Activated naive CD8-positive, alpha-beta T cell (primary cell): Measurements from ENCODE around the gene PBOV1.

ENCODE experiments used
- H3K27ac Mint-ChIP-seq: one replicate; pipeline ENCODE4 v1.8.0; 2021; ENCODE audit warnings: mixed read lengths
- H3K27me3 Mint-ChIP-seq: one replicate; pipeline ENCODE4 v1.8.0; 2021; ENCODE audit warnings: mixed read lengths
- H3K36me3 Mint-ChIP-seq: one replicate; pipeline ENCODE4 v1.8.0; 2021; ENCODE audit warnings: mixed read lengths
- H3K4me1 Mint-ChIP-seq: one replicate; pipeline ENCODE4 v1.8.0; 2021; ENCODE audit warnings: low read depth, mixed read lengths
- H3K4me3 Mint-ChIP-seq: one replicate; pipeline ENCODE4 v1.8.0; 2021; ENCODE audit warnings: mild to moderate bottlenecking, mixed read lengths
- H3K9me3 Mint-ChIP-seq: one replicate; pipeline ENCODE4 v1.8.0; 2021; ENCODE audit warnings: low read depth, mixed read lengths

The PBOV1 gene

DNA sequence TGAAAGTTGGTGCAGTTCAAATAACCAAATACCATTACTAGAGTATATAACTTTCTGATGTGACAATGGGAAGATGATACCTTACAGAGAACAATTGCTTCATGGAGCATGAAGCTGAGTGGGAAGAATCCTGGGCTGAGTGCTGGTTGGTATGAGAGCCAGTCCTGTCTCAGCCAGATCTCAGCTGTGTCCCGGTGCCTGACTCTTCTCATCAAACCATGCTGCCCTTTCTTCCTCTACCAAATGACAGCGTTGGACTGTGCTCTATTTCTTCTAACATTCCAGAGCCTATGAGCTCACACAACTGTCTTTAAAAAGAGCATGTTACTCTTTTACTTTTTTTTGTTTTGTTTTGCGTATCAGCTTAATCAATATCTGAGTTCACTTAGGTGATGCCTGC lies 27.5 kb upstream of the PBOV1 start:
- H3K4me1 Mint-ChIP-seq, result no peaks in the 10 kb centered on the region

DNA sequence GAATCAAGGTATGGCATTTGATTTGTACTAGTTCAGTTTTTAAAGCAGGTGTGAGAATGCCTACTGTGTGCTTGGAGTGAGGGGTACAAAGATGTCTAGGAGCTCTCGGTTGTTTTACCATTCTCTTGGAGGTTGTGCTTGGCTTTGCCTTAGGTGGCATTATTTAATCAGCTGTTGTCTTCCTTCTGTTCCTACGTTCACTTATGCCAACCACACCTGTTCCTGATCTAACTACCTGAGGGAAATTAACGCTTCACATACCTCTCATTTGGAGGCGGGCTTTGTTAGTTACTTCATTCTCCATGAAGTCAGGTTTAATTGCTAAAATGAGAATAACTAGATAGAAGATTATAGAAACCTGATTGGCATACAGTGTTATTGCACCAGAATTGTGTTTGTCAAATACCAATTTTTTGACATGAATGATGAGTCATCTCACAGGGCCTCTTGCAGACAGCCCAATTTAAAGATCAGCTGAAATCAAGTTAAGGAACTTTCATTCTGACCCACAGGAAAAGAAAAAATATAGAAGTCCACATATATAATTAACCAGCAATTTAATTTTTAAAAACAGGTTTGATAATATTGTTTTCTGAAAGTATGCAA lies 24.8 kb upstream of the PBOV1 start:
- no peak overlapping the region for H3K4me3 Mint-ChIP-seq
- H3K27ac Mint-ChIP-seq, result no peak overlapping the region
- no peaks in the 10 kb centered on the region for H3K36me3 Mint-ChIP-seq

More for the DNA sequence above, 27.5 kb upstream of the PBOV1 start:
- H3K27me3 Mint-ChIP-seq, result peaks cover 7% of the 10 kb centered on the region
- no peak overlapping the region for H3K4me3 Mint-ChIP-seq
- H3K9me3 Mint-ChIP-seq, result no peaks in the 10 kb centered on the region
- H3K27ac Mint-ChIP-seq, result no peak overlapping the region
- no peaks in the 10 kb centered on the region for H3K36me3 Mint-ChIP-seq

DNA sequence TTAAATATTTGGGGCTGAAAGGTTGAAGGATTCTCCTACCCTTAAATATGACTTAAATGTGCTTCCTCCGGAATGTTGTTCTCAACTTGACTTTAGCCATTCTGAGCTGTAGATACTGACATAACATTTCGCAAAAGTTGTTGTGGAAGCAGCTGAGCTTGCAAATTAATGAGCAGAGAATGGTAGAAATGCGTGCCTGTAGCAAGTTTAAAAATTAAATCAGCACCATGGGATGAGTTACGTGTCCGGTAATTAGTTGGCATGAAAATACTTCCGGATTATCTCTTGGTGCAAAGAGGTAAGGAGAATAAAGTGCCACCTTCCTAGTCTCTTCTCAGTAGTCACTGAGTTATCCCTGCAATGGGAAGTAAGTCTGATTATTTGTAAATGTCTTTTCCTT lies 23.6 kb upstream of the PBOV1 start:
- Mint-ChIP-seq H3K4me1 (no peaks in the 10 kb centered on the region), H3K27ac (no peak overlapping the region), H3K9me3 (no peaks in the 10 kb centered on the region), H3K4me3 (no peak overlapping the region), H3K36me3 (no peaks in the 10 kb centered on the region), H3K27me3 (peaks cover 7% of the 10 kb centered on the region)

More for the DNA sequence above, 24.8 kb upstream of the PBOV1 start:
- H3K27me3 Mint-ChIP-seq, result peaks cover 7% of the 10 kb centered on the region
- H3K4me1 Mint-ChIP-seq, result no peaks in the 10 kb centered on the region
- H3K9me3 Mint-ChIP-seq, result no peaks in the 10 kb centered on the region

DNA sequence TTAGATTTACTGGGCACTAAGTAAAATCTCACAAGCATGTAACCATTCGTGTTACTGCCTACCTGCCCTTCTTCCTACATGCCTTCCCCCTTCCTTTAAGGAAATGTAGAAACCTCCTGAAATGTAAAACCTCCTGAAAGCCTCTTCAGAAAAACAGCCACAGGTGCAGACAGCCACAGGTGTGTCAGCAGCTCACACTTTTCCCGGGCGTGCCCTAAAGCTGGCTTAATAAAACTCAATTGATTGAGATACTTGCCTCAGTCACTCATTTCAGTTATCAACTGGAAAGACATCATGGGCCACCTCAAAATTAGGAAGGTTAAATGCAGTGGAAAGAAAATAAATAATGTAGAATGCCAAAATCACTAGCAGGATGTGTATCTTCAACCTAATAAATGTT lies 23.1 kb upstream of the PBOV1 start:
- Mint-ChIP-seq H3K9me3 (no peaks in the 10 kb centered on the region), H3K4me1 (no peaks in the 10 kb centered on the region), H3K27me3 (peaks cover 7% of the 10 kb centered on the region), H3K36me3 (no peaks in the 10 kb centered on the region), H3K27ac (no peak overlapping the region), H3K4me3 (no peak overlapping the region)

DNA sequence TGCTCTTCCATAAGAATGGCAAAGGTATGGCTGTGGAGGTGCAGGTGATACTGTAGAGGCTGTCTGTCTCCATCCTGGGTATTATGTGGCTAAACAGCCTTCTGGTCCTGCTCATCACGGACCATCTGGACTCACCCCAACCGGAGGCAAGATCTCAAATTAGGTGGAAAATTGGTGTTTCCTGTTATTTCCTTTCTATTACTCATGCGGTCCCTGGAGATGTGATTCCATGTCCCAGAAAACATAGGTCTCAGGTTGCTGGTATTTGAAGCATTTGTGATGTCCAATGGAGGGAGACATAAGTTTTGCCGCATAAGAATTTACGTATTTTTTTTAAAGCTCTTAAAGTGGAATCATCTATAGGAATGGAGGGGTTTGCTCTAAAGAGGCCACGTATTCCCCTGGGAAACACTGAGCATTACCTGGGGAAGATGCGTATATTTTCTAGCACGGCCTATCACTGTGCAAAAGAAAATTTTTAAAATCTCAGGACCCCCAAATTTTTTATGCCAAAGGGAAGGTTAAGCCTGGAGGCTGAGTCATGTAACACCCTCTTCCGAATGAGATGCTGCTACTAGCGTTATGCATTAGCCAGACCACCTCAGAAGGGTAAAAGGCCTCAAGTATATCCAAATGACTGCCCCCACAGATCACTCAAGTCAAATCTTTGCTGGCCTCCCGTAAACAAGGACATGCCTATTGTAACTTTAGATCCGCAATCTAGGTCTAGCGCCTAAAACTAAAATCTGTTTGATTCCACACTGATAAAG lies 22.4 kb upstream of the PBOV1 start:
- Mint-ChIP-seq H3K36me3 (no peaks in the 10 kb centered on the region), H3K4me3 (no peak overlapping the region), H3K27ac (no peak overlapping the region), H3K4me1 (no peaks in the 10 kb centered on the region), H3K27me3 (peaks cover 7% of the 10 kb centered on the region), H3K9me3 (no peaks in the 10 kb centered on the region)

DNA sequence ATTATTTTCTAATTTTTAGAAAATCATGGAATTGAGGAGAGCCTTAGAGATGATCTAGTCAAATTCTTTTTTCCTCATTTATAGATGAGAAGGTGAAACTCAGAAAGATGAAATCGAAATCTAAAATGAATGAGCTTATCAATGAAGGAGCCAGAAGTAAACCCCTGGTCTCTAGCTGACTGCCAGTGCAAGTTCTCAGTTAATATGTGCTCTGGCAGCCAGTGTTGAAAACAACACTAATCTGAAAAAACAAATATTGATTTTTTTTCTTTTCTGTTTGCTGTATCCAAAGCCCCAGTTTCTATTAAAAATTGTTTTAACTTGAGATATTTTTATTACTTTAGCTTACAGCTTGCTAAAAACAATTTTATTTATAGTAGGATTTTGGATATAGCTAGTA lies 21.5 kb upstream of the PBOV1 start:
- Mint-ChIP-seq H3K27me3 (peaks cover 7% of the 10 kb centered on the region), H3K4me1 (no peaks in the 10 kb centered on the region), H3K9me3 (no peaks in the 10 kb centered on the region), H3K36me3 (no peaks in the 10 kb centered on the region), H3K27ac (no peak overlapping the region), H3K4me3 (no peak overlapping the region)

DNA sequence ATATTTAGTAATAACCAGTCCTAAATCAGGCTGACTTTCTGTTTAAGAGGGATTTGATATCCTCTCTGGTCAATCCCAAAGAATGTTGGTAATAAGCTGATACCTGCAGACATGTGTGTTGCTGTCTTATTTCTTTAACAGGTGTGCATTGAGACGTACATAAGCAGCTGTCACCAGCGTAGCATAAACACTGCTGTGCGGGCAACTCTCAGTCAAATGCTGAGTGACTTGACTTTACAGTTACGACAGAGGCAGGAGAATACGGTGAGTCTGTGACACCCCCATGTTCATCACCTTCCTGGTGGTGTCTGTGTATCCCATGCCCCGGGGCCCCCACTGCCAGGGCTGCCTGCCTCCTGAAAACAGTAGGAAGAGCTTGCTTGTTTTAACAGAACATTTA lies 20.1 kb upstream of the PBOV1 start:
- no peaks in the 10 kb centered on the region for H3K4me1 Mint-ChIP-seq
- no peaks in the 10 kb centered on the region for H3K36me3 Mint-ChIP-seq
- peaks cover 4% of the 10 kb centered on the region for H3K27me3 Mint-ChIP-seq
- no peak overlapping the region for H3K4me3 Mint-ChIP-seq
- no peak overlapping the region for H3K27ac Mint-ChIP-seq
- no peaks in the 10 kb centered on the region for H3K9me3 Mint-ChIP-seq

DNA sequence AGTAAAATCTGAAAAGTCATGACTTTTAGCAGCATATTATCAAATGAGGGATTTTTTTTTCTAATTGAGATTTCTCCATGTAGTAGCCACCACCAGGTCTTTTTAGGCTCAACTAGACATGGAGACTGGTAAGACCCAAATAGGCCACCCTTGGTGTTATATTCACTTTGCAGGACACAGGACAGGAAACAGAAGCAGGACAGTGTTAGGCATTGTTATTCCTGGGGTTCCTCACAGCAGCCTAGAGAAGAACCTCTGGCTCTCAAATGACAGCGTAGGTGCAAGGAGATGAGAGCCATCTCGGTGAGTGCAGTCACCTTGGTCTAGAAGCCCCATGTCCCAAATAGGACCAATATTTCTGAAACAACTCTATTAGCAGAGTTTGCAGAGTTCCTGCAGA lies 19.2 kb upstream of the PBOV1 start:
- H3K4me1 Mint-ChIP-seq, result no peaks in the 10 kb centered on the region
- H3K27me3 Mint-ChIP-seq, result peaks cover 3% of the 10 kb centered on the region
- H3K9me3 Mint-ChIP-seq, result no peaks in the 10 kb centered on the region
- H3K27ac Mint-ChIP-seq, result no peak overlapping the region
- no peak overlapping the region for H3K4me3 Mint-ChIP-seq
- no peaks in the 10 kb centered on the region for H3K36me3 Mint-ChIP-seq

DNA sequence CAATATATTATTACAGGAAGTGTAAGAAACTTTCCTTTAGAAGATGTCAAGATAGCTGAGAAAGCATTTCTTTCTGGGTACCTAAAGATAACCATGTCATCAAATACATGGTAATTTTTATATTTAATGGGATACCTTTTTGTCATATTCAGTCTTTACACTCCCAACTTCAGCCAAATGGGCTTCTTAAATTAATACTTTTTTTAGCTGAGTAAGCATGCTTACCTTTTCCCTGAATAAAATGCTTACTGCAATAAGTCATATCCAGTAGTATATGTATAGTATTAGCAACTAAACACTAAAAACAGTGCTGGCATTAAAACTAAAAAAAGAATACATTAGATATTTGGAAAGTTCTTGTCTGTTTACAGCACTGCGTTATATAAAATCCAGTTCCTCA lies 17.4 kb upstream of the PBOV1 start:
- no peaks in the 10 kb centered on the region for H3K4me1 Mint-ChIP-seq
- no peak overlapping the region for H3K4me3 Mint-ChIP-seq
- H3K36me3 Mint-ChIP-seq, result no peaks in the 10 kb centered on the region
- no peaks in the 10 kb centered on the region for H3K27me3 Mint-ChIP-seq
- no peak overlapping the region for H3K27ac Mint-ChIP-seq
- H3K9me3 Mint-ChIP-seq, result no peaks in the 10 kb centered on the region

DNA sequence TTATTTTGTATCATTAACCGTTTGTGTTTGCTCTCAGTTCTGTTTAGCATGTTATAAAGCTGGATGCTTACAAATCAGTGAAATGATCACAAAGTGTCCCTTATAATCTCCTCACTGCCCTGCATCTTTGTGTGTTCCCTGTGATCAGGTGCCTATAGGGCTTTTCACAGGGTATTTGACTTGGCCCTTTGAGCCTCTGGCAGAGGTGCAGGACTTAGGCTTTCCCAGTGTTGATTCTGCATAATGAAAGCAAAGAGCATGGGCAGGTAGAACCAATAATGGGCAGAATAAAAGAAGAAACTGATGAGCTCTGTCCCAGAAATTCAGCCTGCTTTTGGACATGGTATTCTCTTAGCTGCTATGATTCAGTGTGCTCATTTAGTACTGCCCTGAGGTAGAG lies 16.9 kb upstream of the PBOV1 start:
- Mint-ChIP-seq H3K9me3 (no peaks in the 10 kb centered on the region), H3K36me3 (no peaks in the 10 kb centered on the region), H3K27me3 (no peaks in the 10 kb centered on the region), H3K27ac (no peak overlapping the region), H3K4me3 (no peak overlapping the region), H3K4me1 (no peaks in the 10 kb centered on the region)

DNA sequence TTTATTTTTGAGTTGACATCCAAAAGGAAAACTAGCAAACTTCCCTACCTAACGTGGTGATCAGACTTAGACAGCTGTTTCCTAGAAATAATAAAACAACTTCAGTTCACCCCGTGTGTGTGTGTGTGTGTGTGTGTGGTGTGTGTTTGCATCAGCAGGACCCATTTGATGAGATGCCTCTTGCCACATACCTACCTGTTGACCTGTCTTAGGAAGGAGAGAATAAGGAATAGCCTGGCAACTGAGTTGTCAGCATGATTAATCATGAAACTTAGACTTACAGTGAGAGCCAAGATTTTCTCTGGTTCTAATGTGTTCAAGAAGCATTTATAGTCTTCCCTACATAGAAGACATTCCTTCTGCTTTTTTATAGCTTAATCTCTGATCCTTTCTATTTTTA lies 16.1 kb upstream of the PBOV1 start:
- Mint-ChIP-seq H3K27ac (no peak overlapping the region), H3K27me3 (no peaks in the 10 kb centered on the region), H3K4me1 (no peaks in the 10 kb centered on the region), H3K9me3 (no peaks in the 10 kb centered on the region), H3K36me3 (no peaks in the 10 kb centered on the region), H3K4me3 (no peak overlapping the region)

DNA sequence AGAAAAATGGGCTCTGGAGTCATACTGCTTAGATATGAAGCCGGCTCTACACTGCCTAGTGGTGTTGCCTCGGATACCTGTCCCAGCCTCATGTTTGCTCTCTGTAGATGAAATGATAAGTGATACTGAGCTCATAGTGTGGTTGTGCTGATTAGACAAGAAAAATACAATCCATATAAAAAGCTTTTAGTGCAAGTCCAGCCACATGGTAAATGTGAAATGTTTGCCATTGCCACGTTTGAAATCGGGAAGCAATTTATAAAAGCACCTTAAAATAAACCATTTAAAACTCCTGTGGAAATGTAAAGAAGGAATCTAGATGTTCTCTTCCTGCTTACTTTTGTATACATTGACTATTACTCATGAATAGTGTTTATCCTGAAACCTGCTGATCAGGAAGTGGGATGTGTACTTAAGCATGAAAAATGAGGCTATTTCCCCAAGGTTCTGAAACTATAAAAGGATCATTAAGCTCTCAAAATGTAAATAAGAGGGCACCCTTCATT lies 13.1 kb upstream of the PBOV1 start:
- no peaks in the 10 kb centered on the region for H3K9me3 Mint-ChIP-seq
- no peak overlapping the region for H3K4me3 Mint-ChIP-seq
- H3K27me3 Mint-ChIP-seq, result no peaks in the 10 kb centered on the region
- H3K27ac Mint-ChIP-seq, result no peak overlapping the region
- H3K36me3 Mint-ChIP-seq, result no peaks in the 10 kb centered on the region
- no peaks in the 10 kb centered on the region for H3K4me1 Mint-ChIP-seq

DNA sequence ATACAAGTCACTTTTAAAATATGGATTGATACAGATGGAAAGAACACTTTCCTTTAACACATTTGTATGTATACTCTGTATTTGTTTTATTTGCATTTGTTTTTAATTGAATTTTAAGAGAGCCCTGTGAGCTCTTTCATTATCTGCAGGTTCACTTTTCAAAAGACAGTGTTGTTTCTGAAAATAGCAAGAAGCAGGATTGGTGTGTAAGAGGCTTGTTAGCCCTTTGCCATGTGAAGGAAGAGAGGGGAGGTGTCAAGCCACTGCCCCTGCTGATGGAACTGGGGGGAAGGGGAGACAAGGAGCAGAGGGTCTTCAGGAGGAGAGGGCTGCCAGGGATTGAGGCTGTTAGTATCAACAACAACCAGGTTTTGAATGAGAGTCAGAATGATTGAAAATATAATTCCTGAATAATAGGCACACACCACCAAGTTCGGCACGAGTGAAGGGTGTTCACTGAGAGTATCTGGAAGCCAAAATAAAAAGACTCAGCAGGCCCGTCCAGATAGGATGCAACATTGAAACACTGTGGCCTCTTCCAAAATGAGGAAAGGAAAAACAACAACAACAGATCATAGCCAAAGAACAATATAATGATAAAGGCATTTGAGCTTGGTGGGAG lies 12.6 kb upstream of the PBOV1 start:
- Mint-ChIP-seq H3K4me1 (no peaks in the 10 kb centered on the region), H3K27me3 (no peaks in the 10 kb centered on the region), H3K9me3 (no peaks in the 10 kb centered on the region), H3K27ac (no peak overlapping the region), H3K4me3 (no peak overlapping the region), H3K36me3 (no peaks in the 10 kb centered on the region)

DNA sequence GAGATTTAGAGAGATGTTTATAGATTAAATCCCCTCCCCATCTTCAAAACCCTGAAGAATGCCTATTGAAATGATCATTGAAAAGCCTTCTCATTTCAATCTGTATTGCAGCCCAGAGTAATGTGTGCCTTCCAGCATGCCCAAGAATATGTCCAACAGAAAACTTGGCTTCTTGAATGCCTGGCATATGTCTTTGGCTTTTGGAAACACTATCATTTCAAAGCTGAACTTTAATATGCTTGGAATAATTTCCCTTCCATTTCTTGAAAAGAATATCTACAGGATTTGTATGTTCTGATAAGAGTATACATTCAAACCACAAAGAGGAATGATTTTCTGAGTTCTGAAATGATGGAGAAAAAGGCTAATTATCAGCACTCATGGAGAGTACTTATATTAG lies 11.9 kb upstream of the PBOV1 start:
- Mint-ChIP-seq H3K4me3 (no peak overlapping the region), H3K27ac (no peak overlapping the region), H3K36me3 (no peaks in the 10 kb centered on the region), H3K27me3 (no peaks in the 10 kb centered on the region), H3K9me3 (no peaks in the 10 kb centered on the region), H3K4me1 (no peaks in the 10 kb centered on the region)

DNA sequence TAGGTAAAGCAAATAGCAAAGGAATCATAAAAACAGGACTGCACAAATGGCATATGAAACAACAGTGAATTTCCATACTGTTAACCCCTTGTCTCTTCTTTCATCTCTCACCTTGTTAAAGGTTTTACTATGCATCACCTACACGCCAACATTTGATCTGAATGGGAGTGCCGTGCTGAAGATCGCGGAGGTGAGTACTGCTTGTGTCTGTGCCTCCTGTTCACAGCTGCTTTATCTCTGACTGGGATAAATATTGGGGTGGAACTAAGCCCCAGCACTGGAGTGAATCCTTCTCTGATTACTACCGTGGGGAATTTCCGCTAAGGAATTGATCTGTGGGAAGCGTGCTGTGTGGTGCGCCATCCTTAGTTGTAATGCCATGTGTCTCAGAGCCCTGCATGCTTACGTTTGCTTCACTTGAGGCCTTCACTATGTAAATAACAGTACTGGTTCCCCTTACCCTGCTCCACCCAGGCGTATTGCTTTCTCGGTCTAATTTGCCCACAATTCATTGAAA lies 11.4 kb upstream of the PBOV1 start:
- no peaks in the 10 kb centered on the region for H3K4me1 Mint-ChIP-seq
- no peak overlapping the region for H3K4me3 Mint-ChIP-seq
- no peaks in the 10 kb centered on the region for H3K36me3 Mint-ChIP-seq
- no peaks in the 10 kb centered on the region for H3K27me3 Mint-ChIP-seq
- H3K27ac Mint-ChIP-seq, result no peak overlapping the region
- H3K9me3 Mint-ChIP-seq, result no peaks in the 10 kb centered on the region
